OCI-LY3 (cell line): ENCODE data around the gene DNAJC24.

Experiments
- CTCF ChIP-seq: fragments of 200-600, 300-600 bp; sonication (generic); IDR thresholded peaks from 2 replicates; pipeline ENCODE4 v1.5.1; 2014; ENCODE audit warnings: antibody characterized with exemption, low read length, low read depth
- EZH2phosphoT487 ChIP-seq: fragments of 200-600 bp; shearing (Covaris generic); IDR thresholded peaks from 2 replicates; pipeline ENCODE4 v1.6.1; 2018; ENCODE audit warnings: antibody characterized with exemption, mixed run types, low read depth

- TF ChIP-seq EZH2phosphoT487 (no peak), CTCF (no peak)
Measured at GRCh38 chr11:31355131-31355530, 14.5 kb upstream of the DNAJC24 start.
